Astrocyte of the cerebellum (primary cell): ENCODE results near the gene MTRR.

ENCODE experiments used
- DNase-seq: peaks from one replicate; pipeline ENCODE4 v3.0.0-alpha.2; 2011; ENCODE audit warnings: low read depth
- H3K4me3 ChIP-seq: 2 replicates; pipeline ENCODE4 v1.5.1; 2011; ENCODE audit warnings: mild to moderate bottlenecking, low read depth, low read length, moderate library complexity
- in situ Hi-C: cut with HindIII; loops from 2 replicates; pipeline ENCODE4 v1.10.0; 2017; ENCODE audit warnings: low sequenced_read_pairs
- TF ChIP-seq, protein P1 (sequence below): IDR thresholded peaks from 2 replicates; pipeline ENCODE4 v1.5.1; 2012; ENCODE audit warnings: low read length, low read depth, moderate library complexity, mild to moderate bottlenecking; ENCODE audit errors: missing control alignments

MTRR gene

GRCh38 chr5:7874639-7875038 is 5.7 kb downstream of the MTRR start:
- H3K4me3 ChIP-seq: no peak overlapping the region
- TF ChIP-seq, protein P1, sequence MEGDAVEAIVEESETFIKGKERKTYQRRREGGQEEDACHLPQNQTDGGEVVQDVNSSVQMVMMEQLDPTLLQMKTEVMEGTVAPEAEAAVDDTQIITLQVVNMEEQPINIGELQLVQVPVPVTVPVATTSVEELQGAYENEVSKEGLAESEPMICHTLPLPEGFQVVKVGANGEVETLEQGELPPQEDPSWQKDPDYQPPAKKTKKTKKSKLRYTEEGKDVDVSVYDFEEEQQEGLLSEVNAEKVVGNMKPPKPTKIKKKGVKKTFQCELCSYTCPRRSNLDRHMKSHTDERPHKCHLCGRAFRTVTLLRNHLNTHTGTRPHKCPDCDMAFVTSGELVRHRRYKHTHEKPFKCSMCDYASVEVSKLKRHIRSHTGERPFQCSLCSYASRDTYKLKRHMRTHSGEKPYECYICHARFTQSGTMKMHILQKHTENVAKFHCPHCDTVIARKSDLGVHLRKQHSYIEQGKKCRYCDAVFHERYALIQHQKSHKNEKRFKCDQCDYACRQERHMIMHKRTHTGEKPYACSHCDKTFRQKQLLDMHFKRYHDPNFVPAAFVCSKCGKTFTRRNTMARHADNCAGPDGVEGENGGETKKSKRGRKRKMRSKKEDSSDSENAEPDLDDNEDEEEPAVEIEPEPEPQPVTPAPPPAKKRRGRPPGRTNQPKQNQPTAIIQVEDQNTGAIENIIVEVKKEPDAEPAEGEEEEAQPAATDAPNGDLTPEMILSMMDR: no peak
- in situ Hi-C loops: no loop called here
- DNase-seq: no peak

DNA sequence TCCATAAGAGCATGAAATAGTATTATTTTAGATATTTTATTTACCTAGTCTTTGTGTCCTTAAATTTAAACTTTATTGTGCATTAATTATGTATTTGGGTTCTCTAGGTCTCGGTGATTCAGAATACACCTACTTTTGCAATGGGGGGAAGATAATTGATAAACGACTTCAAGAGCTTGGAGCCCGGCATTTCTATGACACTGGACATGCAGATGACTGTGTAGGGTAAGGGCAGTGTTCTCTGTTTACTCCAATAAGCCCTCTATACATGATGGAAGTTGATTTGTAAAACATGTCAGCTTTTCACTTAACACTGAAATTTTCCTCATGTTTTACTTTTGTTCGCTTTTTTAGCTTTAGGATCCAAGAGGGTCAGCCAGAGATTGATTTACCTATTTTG is 6.2 kb downstream of the MTRR start:
- H3K4me3 ChIP-seq: no peak overlapping the region
- in situ Hi-C loops: no loop called here
- TF ChIP-seq, protein P1: no peak
- no peak for DNase-seq

DNA sequence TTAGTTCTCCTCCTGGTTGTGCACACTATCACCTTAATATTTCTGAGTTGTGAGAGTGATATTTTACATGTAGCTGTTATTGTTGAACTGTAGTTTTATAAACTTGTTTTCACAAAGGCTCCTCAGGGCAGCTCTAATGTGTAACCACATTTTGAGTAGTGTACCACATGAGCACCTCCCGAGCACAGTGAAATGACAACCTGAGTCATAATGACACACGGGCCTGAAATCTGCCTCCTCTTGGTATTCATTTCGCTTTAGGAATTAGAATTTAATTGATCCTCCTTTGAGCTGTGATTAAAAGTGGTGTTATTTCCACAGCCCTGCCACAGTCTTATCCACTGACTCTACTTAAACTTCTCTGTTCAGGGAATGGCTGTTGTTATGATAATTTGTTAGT is 7.9 kb downstream of the MTRR start:
- no peak overlapping the region for H3K4me3 ChIP-seq
- TF ChIP-seq, protein P1: no peak
- no peak for DNase-seq
- in situ Hi-C loops: no loop called here

DNA sequence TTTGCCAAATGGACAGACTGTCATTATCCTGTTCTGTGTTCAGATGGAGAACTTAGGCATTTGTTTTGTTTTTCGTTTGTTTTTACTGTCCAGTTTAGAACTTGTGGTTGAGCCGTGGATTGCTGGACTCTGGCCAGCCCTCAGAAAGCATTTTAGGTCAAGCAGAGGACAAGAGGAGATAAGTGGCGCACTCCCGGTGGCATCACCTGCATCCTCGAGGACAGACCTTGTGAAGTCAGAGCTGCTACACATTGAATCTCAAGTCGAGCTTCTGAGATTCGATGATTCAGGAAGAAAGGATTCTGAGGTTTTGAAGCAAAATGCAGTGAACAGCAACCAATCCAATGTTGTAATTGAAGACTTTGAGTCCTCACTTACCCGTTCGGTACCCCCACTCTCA is 8.9 kb downstream of the MTRR start:
- DNase-seq: no peak
- TF ChIP-seq, protein P1: no peak
- in situ Hi-C loops: no loop called here
- H3K4me3 ChIP-seq: no peak overlapping the region

- TF ChIP-seq, protein P1: no peak
- DNase-seq: no peak
These were observed 9.5 kb downstream of the MTRR start for GRCh38 chr5:7878381-7878873.

GRCh38 chr5:7881091-7881490 is 12.1 kb downstream of the MTRR start:
- TF ChIP-seq, protein P1: no peak
- in situ Hi-C loops: no loop called here
- DNase-seq: no peak
- H3K4me3 ChIP-seq: no peak overlapping the region

More at GRCh38 chr5:7878381-7878873, 9.5 kb downstream of the MTRR start:
- in situ Hi-C loops: no loop called here
- no peak overlapping the region for H3K4me3 ChIP-seq

GRCh38 chr5:7881816-7882215 is 12.9 kb downstream of the MTRR start:
- DNase-seq: no peak
- TF ChIP-seq, protein P1: no peak
- in situ Hi-C loops: no loop called here
- no peak overlapping the region for H3K4me3 ChIP-seq
